ENCODE measurements around the gene OPN3. TPM values are rescaled to one million over a fixed set of nuclear protein-coding genes. Genes with fewer than 3 reads are reported as not detected.

Gene OPN3
- total RNA-seq, 1 donor = 5.1 TPM

DNA sequence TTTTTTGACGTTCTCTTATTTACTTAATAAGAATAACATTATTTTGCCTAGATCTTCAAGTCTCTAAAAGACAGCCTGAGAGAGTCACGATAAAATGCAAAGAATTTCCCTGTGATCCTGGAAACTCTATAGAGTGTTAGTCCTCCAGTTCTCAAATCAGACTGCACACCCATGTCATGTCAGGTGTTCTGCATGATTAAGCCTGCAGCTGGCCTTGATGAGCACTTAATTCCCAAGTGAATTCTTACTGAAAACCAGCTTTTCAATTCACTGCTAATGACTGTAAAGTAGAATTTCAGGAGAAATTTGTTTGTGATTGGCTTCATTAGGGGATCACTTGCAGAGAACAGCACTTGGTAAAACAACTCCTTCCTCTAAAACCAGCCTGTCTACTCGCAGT lies 41.9 kb downstream of the OPN3 start:
- no peaks in the 10 kb centered on the region for H3K27me3 ChIP-seq (ENCODE audit: insufficient read depth, low read length)
- no peak overlapping the region for H3K4me3 ChIP-seq (ENCODE audit: insufficient read depth, low read length)
- H3K4me2 ChIP-seq (ENCODE audit: insufficient read depth, low read length) = no peak overlapping the region
- H2AFZ ChIP-seq (ENCODE audit: low read length) = no peak overlapping the region
- no peaks in the 10 kb centered on the region for H3K36me3 ChIP-seq (ENCODE audit: insufficient read depth, low read length)
- H3K27ac ChIP-seq (ENCODE audit: low read depth, low read length) = no peak overlapping the region
- TF ChIP-seq, protein P1, sequence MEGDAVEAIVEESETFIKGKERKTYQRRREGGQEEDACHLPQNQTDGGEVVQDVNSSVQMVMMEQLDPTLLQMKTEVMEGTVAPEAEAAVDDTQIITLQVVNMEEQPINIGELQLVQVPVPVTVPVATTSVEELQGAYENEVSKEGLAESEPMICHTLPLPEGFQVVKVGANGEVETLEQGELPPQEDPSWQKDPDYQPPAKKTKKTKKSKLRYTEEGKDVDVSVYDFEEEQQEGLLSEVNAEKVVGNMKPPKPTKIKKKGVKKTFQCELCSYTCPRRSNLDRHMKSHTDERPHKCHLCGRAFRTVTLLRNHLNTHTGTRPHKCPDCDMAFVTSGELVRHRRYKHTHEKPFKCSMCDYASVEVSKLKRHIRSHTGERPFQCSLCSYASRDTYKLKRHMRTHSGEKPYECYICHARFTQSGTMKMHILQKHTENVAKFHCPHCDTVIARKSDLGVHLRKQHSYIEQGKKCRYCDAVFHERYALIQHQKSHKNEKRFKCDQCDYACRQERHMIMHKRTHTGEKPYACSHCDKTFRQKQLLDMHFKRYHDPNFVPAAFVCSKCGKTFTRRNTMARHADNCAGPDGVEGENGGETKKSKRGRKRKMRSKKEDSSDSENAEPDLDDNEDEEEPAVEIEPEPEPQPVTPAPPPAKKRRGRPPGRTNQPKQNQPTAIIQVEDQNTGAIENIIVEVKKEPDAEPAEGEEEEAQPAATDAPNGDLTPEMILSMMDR (IDR thresholded peaks at IDR 0.05; ENCODE audit: extremely low read depth, low read depth, low read length) = no peak
- H3K9me3 ChIP-seq (ENCODE audit: low read depth, low read length) = no peaks in the 10 kb centered on the region
- H4K20me1 ChIP-seq (ENCODE audit: insufficient read depth, low read length) = no peaks in the 10 kb centered on the region
- H3K4me1 ChIP-seq (ENCODE audit: insufficient read depth, low read length) = peaks cover 17% of the 10 kb centered on the region
- no peak for DNase-seq (ENCODE audit: insufficient read length, low spot score, missing footprints)
- H3K79me2 ChIP-seq (ENCODE audit: insufficient read depth, low read length) = no peaks in the 10 kb centered on the region

DNA sequence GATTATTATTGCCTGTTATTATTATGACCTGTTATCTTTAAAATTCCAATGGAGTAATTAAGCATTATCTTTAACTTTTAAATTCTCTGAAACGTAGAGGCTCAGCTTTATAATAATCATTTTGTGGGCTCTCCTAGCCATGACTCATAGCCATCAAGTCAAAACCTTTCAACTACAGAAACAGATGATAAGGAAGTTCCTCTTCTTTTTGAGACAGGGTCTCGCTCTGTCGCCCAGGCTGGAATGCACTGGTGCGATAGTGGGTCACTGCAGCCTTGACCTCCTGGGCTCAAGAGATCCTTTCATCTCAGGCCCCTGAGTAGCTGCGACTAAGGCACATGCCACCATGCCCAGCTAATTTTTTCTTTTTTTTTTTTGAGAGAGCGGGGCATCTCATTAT lies 43.5 kb downstream of the OPN3 start:
- peaks cover 28% of the 10 kb centered on the region for H3K4me1 ChIP-seq (ENCODE audit: insufficient read depth, low read length)
- no peak overlapping the region for H3K4me3 ChIP-seq (ENCODE audit: insufficient read depth, low read length)
- no peaks in the 10 kb centered on the region for H4K20me1 ChIP-seq (ENCODE audit: insufficient read depth, low read length)
- DNase-seq (ENCODE audit: insufficient read length, low spot score, missing footprints) = no peak
- H3K79me2 ChIP-seq (ENCODE audit: insufficient read depth, low read length) = no peaks in the 10 kb centered on the region
- H3K9me3 ChIP-seq (ENCODE audit: low read depth, low read length) = no peaks in the 10 kb centered on the region
- no peak overlapping the region for H3K4me2 ChIP-seq (ENCODE audit: insufficient read depth, low read length)
- no peaks in the 10 kb centered on the region for H3K36me3 ChIP-seq (ENCODE audit: insufficient read depth, low read length)
- no peak overlapping the region for H3K27ac ChIP-seq (ENCODE audit: low read depth, low read length)
- H2AFZ ChIP-seq (ENCODE audit: low read length) = no peak overlapping the region
- H3K27me3 ChIP-seq (ENCODE audit: insufficient read depth, low read length) = no peaks in the 10 kb centered on the region
- TF ChIP-seq, protein P1 (IDR thresholded peaks at IDR 0.05; ENCODE audit: extremely low read depth, low read depth, low read length) = no peak

DNA sequence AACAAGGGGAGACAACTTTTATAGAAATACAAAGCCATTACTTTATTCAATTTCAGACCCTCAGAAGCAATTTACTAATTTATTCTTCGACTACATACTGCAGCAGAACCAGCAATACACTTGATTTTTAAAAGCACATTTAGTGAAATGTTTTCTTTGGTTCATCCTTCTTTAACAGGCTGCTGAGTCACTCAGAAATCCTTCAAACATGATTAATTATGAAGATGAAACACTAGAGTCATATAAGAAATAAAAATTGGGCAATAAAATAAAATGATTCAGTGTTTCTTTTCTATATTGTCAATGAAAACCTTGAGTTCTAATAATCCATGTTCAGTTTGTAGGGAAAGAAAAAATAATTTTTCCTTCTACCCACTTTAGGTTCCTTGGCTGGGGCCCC lies 47.0 kb downstream of the OPN3 start:
- no peak overlapping the region for H3K4me3 ChIP-seq (ENCODE audit: insufficient read depth, low read length)

DNA sequence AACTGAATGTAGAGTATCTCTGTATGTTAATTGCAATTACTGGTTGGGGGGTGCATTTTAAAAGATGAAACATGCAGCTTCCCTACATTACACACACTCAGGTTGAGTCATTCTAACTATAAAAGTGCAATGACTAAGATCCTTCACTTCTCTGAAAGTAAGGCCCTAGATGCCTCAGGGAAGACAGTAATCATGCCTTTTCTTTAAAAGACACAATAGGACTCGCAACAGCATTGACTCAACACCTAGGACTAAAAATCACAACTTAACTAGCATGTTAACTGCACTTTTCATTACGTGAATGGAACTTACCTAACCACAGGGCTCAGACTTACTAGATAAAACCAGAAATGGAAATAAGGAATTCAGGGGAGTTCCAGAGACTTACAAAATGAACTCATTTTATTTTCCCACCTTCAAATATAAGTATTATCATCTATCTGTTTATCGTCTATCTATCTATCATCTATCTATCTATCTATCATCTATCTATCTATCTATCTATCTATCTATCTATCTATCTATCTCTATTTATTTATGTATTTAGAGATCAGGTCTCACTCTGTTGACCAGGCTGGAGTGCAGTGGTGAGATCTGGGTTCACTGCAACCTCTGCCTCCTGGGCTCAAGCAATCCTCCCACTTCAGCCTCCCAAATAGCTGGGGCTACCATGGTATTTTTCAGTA lies 47.8 kb downstream of the OPN3 start:
- Histone ChIP-seq H3K27ac (ENCODE audit: low read depth, low read length) (peak overlapping the region; percentile 41), H2AFZ (ENCODE audit: low read length) (no peak overlapping the region), H3K4me3 (ENCODE audit: insufficient read depth, low read length) (no peak overlapping the region), H3K36me3 (ENCODE audit: insufficient read depth, low read length) (no peaks in the 10 kb centered on the region), H3K9me3 (ENCODE audit: low read depth, low read length) (no peaks in the 10 kb centered on the region), H4K20me1 (ENCODE audit: insufficient read depth, low read length) (no peaks in the 10 kb centered on the region), H3K27me3 (ENCODE audit: insufficient read depth, low read length) (no peaks in the 10 kb centered on the region), H3K79me2 (ENCODE audit: insufficient read depth, low read length) (no peaks in the 10 kb centered on the region), H3K4me2 (ENCODE audit: insufficient read depth, low read length) (peak overlapping the region; percentile 40), H3K4me1 (ENCODE audit: insufficient read depth, low read length) (peaks cover 25% of the 10 kb centered on the region)
- TF ChIP-seq, protein P1 (IDR thresholded peaks at IDR 0.05; ENCODE audit: extremely low read depth, low read depth, low read length) = no peak
- no peak for DNase-seq (ENCODE audit: insufficient read length, low spot score, missing footprints)

More for the DNA sequence above, 47.0 kb downstream of the OPN3 start:
- TF ChIP-seq, protein P1 (IDR thresholded peaks at IDR 0.05; ENCODE audit: extremely low read depth, low read depth, low read length) = no peak
- Histone ChIP-seq H3K4me2 (ENCODE audit: insufficient read depth, low read length) (peak overlapping the region; percentile 13), H2AFZ (ENCODE audit: low read length) (no peak overlapping the region), H3K27me3 (ENCODE audit: insufficient read depth, low read length) (no peaks in the 10 kb centered on the region), H3K27ac (ENCODE audit: low read depth, low read length) (peak overlapping the region; percentile 41), H3K9me3 (ENCODE audit: low read depth, low read length) (no peaks in the 10 kb centered on the region), H4K20me1 (ENCODE audit: insufficient read depth, low read length) (no peaks in the 10 kb centered on the region), H3K4me1 (ENCODE audit: insufficient read depth, low read length) (peaks cover 25% of the 10 kb centered on the region), H3K36me3 (ENCODE audit: insufficient read depth, low read length) (no peaks in the 10 kb centered on the region), H3K79me2 (ENCODE audit: insufficient read depth, low read length) (no peaks in the 10 kb centered on the region)
- DNase-seq (ENCODE audit: insufficient read length, low spot score, missing footprints) = no peak

Data from osteoblast (primary cell).